Neural progenitor cell (in vitro differentiated cells): ENCODE data around the gene CSRNP3.

ENCODE experiments used
- CTCF ChIP-seq: fragments of 200-600 bp; sonication (generic); IDR thresholded peaks from 2 replicates; pipeline ENCODE4 v1.5.1; 2017; ENCODE audit warnings: antibody characterized with exemption, mild to moderate bottlenecking
- EZH2 ChIP-seq: fragments of 200-600 bp; sonication (generic); IDR thresholded peaks from 2 replicates; pipeline ENCODE4 v1.6.1; 2017; ENCODE audit warnings: antibody characterized with exemption, mild to moderate bottlenecking, moderate library complexity

GRCh38 chr2:165618806-165619205, 149.3 kb downstream of the CSRNP3 start:
- TF ChIP-seq CTCF (no peak), EZH2 (no peak)
